ENCODE measurements around the gene PI4KA. TPM values are rescaled to one million over a fixed set of nuclear protein-coding genes. Genes with fewer than 3 reads are reported as not detected.

Gene PI4KA
- polyA plus RNA-seq, 1 of the 3 experiments (the other 2 are of a cell fraction): 30.0 TPM

GRCh38 chr22:20836987-20837823 lies 21.4 kb downstream of the PI4KA start:
- ChIA-PET CTCF (interaction anchor here (1.0 to 1.9 kb wide), 3 partner anchors 11 to 49 kb away, joined by 3 to 5 read pairs (median 4); no protein-coding TSS in a partner anchor), POLR2A (no interaction called here)
- Histone ChIP-seq H3F3A (replicated peaks; ENCODE audit: insufficient read depth) (no peaks in the 10 kb centered on the region), H3K27ac (ENCODE audit: low read depth in 2 of 2, low read length in 1 of 2) (no peak overlapping the region), H3K36me3 (replicated peaks in 1 of 2; ENCODE audit: control insufficient read depth in 1 of 2, insufficient read depth in 2 of 2, low read length in 1 of 2) (peaks cover 4 to 15% of the 10 kb centered on the region in 2 experiments), H3K79me2 (ENCODE audit: insufficient read depth) (peaks cover 20% of the 10 kb centered on the region), H3K27me3 (ENCODE audit: insufficient read depth) (no peaks in the 10 kb centered on the region), H3K4me3 (ENCODE audit: low read depth in 2 of 2, low read length in 1 of 2) (no peak overlapping the region), H3K4me1 (ENCODE audit: control insufficient read depth in 1 of 2, insufficient read depth in 2 of 2, low read depth in 1 of 2, low read length in 1 of 2) (peaks cover 0 to 11% of the 10 kb centered on the region in 2 experiments; a peak in 1 of 4 replicates), H3K4me2 (no peak overlapping the region), H3K9me3 (no peaks in the 10 kb centered on the region), H3K9me2 (no peaks in the 10 kb centered on the region), H3K9ac (no peak overlapping the region), H2AFZ (ENCODE audit: low read depth) (no peak overlapping the region), H4K20me1 (ENCODE audit: insufficient read depth) (no peaks in the 10 kb centered on the region; the same call in none of the 2 replicates)
- 93% methylated on average over 2 of the region's 2 CpGs for WGBS (ENCODE audit: low lambda C conversion rate)
- TF ChIP-seq FOXM1 (IDR thresholded peaks at IDR 0.05; ENCODE audit: low read depth) (no peak), USF1 (IDR thresholded peaks at IDR 0.05; ENCODE audit: borderline replicate concordance, low read depth) (no peak), POLR2AphosphoS5 (IDR thresholded peaks at IDR 0.05; ENCODE audit: low read depth, low read length) (no peak), CTCF (IDR thresholded peaks at IDR 0.05) (no peak), SIN3A (IDR thresholded peaks at IDR 0.05; ENCODE audit: borderline replicate concordance, low read depth, low read length) (no peak), FOXJ3 (CRISPR knock-in tag; IDR thresholded peaks at IDR 0.05) (no peak), NRF1 (IDR thresholded peaks at IDR 0.05; ENCODE audit: low read depth, low read length) (no peak), TEAD4 (IDR thresholded peaks at IDR 0.05; ENCODE audit: borderline replicate concordance, insufficient read depth) (no peak), TAF1 (IDR thresholded peaks at IDR 0.05; ENCODE audit: borderline replicate concordance, low read depth, low read length) (no peak), MEF2A (IDR thresholded peaks at IDR 0.05; ENCODE audit: borderline replicate concordance, low read depth) (no peak), GABPA (IDR thresholded peaks at IDR 0.05; ENCODE audit: low read depth) (no peak), MAX (IDR thresholded peaks at IDR 0.05; ENCODE audit: low read depth) (no peak), PBX3 (IDR thresholded peaks at IDR 0.05) (no peak), TCF12 (IDR thresholded peaks at IDR 0.05) (no peak), REST (IDR thresholded peaks at IDR 0.05; ENCODE audit: low read depth, low read length) (no peak), YY1 (IDR thresholded peaks at IDR 0.05; ENCODE audit: low read depth) (no peak)
- DNase-seq: no peak

Measured in SK-N-SH (cell line).